ENCODE data around the gene TFCP2.

Gene TFCP2

DNA sequence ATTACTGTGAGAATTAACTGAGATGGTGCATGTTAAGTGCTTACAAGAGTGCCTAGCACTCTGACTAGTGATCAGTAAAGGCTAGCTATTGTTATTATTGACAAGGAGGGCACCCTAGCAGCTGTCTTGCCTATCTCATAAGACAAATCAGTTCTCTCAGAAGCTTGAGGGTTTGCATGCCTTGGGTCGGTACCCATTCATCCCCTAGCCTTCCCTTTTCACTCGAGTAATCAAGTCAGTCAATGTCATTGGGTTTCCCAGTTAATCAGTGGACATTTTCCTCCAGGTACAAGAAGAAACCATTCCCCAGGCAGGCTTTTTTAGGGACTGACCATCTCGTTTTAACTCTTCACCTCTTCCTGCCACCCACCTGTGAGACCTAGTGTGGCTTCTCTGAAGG, 10.4 kb upstream of the TFCP2 start:
- no peaks in the 10 kb centered on the region for H3F3A ChIP-seq (ENCODE audit: low read depth)
- H3K9ac ChIP-seq (ENCODE audit: low read depth, low read length, poor library complexity, severe bottlenecking) = no peak overlapping the region
- no peak overlapping the region for H3K4me2 ChIP-seq (ENCODE audit: low read depth, low read length, poor library complexity, severe bottlenecking)
- peaks cover 15% of the 10 kb centered on the region for H3K4me1 ChIP-seq (ENCODE audit: insufficient read depth, low read length, poor library complexity, severe bottlenecking)
- no peak overlapping the region for H3K4me3 ChIP-seq (ENCODE audit: low read length, poor library complexity, severe bottlenecking)
- no peaks in the 10 kb centered on the region for H4K20me1 ChIP-seq (ENCODE audit: insufficient read depth, low read length, poor library complexity, severe bottlenecking)
- no peak for TF ChIP-seq EZH2phosphoT487 (IDR thresholded peaks at IDR 0.05; ENCODE audit: borderline replicate concordance)
- TF ChIP-seq, protein P1, sequence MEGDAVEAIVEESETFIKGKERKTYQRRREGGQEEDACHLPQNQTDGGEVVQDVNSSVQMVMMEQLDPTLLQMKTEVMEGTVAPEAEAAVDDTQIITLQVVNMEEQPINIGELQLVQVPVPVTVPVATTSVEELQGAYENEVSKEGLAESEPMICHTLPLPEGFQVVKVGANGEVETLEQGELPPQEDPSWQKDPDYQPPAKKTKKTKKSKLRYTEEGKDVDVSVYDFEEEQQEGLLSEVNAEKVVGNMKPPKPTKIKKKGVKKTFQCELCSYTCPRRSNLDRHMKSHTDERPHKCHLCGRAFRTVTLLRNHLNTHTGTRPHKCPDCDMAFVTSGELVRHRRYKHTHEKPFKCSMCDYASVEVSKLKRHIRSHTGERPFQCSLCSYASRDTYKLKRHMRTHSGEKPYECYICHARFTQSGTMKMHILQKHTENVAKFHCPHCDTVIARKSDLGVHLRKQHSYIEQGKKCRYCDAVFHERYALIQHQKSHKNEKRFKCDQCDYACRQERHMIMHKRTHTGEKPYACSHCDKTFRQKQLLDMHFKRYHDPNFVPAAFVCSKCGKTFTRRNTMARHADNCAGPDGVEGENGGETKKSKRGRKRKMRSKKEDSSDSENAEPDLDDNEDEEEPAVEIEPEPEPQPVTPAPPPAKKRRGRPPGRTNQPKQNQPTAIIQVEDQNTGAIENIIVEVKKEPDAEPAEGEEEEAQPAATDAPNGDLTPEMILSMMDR (conservative IDR thresholded peaks at IDR 0.05; ENCODE audit: low read length) = no peak
- H3K36me3 ChIP-seq (ENCODE audit: insufficient read depth, low read length) = no peaks in the 10 kb centered on the region
- H2AFZ ChIP-seq (ENCODE audit: low read length) = no peak overlapping the region
- H3K9me2 ChIP-seq (replicated peaks; ENCODE audit: low read depth, low read length) = no peaks in the 10 kb centered on the region
- no peaks in the 10 kb centered on the region for H3K27me3 ChIP-seq (ENCODE audit: insufficient read depth, low read length, poor library complexity, severe bottlenecking)
- no peaks in the 10 kb centered on the region for H3K9me3 ChIP-seq (ENCODE audit: insufficient read depth, low read depth, low read length)
- no peaks in the 10 kb centered on the region for H3K79me2 ChIP-seq (ENCODE audit: insufficient read depth, low read length)

DNA sequence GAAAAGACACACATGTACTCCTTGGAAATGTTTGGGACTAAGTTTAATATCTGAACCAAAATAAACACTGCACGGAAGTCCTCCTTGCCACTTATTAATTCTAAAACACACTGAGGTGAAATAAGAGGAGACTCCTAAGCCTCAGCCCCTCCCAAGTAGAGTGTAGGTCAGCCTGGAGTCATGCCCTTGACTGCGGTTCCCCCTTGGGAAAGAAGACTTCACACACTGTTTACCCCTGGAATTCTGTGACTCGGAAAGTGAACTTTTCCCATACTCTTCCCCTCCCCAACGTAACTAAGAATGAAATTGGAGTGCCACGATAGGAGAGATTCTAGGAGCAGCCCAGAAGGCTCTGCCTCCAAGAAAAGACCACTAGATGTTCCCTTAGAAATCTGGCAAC, 8.6 kb upstream of the TFCP2 start:
- Histone ChIP-seq H3K27me3 (ENCODE audit: insufficient read depth, low read length, poor library complexity, severe bottlenecking) (no peaks in the 10 kb centered on the region), H3K9me3 (ENCODE audit: insufficient read depth, low read depth, low read length) (no peaks in the 10 kb centered on the region), H2AFZ (ENCODE audit: low read length) (no peak overlapping the region), H3F3A (ENCODE audit: low read depth) (no peaks in the 10 kb centered on the region), H4K20me1 (ENCODE audit: insufficient read depth, low read length, poor library complexity, severe bottlenecking) (no peaks in the 10 kb centered on the region), H3K4me1 (ENCODE audit: insufficient read depth, low read length, poor library complexity, severe bottlenecking) (peaks cover 5% of the 10 kb centered on the region), H3K9me2 (replicated peaks; ENCODE audit: low read depth, low read length) (no peaks in the 10 kb centered on the region), H3K36me3 (ENCODE audit: insufficient read depth, low read length) (no peaks in the 10 kb centered on the region), H3K9ac (ENCODE audit: low read depth, low read length, poor library complexity, severe bottlenecking) (no peak overlapping the region), H3K4me2 (ENCODE audit: low read depth, low read length, poor library complexity, severe bottlenecking) (no peak overlapping the region), H3K79me2 (ENCODE audit: insufficient read depth, low read length) (no peaks in the 10 kb centered on the region), H3K4me3 (ENCODE audit: low read length, poor library complexity, severe bottlenecking) (no peak overlapping the region)
- TF ChIP-seq, protein P1 (conservative IDR thresholded peaks at IDR 0.05; ENCODE audit: low read length) = no peak
- no peak for TF ChIP-seq EZH2phosphoT487 (IDR thresholded peaks at IDR 0.05; ENCODE audit: borderline replicate concordance)

DNA sequence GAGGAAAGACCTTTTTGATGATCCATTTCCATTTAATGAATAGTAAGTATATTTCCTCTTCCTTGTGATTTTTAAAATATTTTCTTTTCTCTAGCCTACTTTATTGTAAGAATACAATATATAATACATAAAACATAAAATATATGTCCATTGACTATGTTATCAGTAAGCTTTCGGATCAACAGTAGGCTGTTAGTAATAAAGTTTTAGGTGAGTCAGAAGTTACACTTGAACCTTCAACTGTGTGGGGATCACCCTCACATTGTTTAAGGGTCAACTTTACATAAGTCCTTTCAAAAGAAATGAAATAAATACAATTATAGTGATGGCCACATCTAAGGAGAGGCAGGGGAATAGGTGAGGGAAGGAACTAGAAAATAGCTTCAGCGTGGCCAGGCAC, 5.0 kb upstream of the TFCP2 start:
- Histone ChIP-seq H3K9ac (ENCODE audit: low read depth, low read length, poor library complexity, severe bottlenecking) (no peak overlapping the region), H3K36me3 (ENCODE audit: insufficient read depth, low read length) (no peaks in the 10 kb centered on the region), H3F3A (ENCODE audit: low read depth) (no peaks in the 10 kb centered on the region), H3K4me3 (ENCODE audit: low read length, poor library complexity, severe bottlenecking) (no peak overlapping the region), H2AFZ (ENCODE audit: low read length) (no peak overlapping the region), H4K20me1 (ENCODE audit: insufficient read depth, low read length, poor library complexity, severe bottlenecking) (no peaks in the 10 kb centered on the region), H3K4me2 (ENCODE audit: low read depth, low read length, poor library complexity, severe bottlenecking) (no peak overlapping the region), H3K4me1 (ENCODE audit: insufficient read depth, low read length, poor library complexity, severe bottlenecking) (no peaks in the 10 kb centered on the region), H3K27me3 (ENCODE audit: insufficient read depth, low read length, poor library complexity, severe bottlenecking) (no peaks in the 10 kb centered on the region), H3K9me2 (replicated peaks; ENCODE audit: low read depth, low read length) (no peaks in the 10 kb centered on the region), H3K9me3 (ENCODE audit: insufficient read depth, low read depth, low read length) (no peaks in the 10 kb centered on the region), H3K79me2 (ENCODE audit: insufficient read depth, low read length) (no peaks in the 10 kb centered on the region)
- TF ChIP-seq EZH2phosphoT487 (IDR thresholded peaks at IDR 0.05; ENCODE audit: borderline replicate concordance) = no peak
- TF ChIP-seq, protein P1 (conservative IDR thresholded peaks at IDR 0.05; ENCODE audit: low read length) = no peak

Measured in Loucy (cell line).